Breast epithelium (tissue), 4 donors: Measurements from ENCODE around the gene SYVN1. TPM values are rescaled to one million over a fixed set of nuclear protein-coding genes. Genes with fewer than 3 reads are reported as not detected.
A peak's percentile ranks its signal among the peaks of the same experiment; 100 is the strongest.
"Not testable (repeated sequence)": the region's sequence is repeated elsewhere in the genome, so short reads cannot be mapped to it uniquely, and the experiment has no call there.

ENCODE experiments used
- DNase-seq, 2 donors: peaks; one replicate each; pipeline ENCODE4 v3.0.0-alpha.2; 2019; ENCODE audit warnings: low spot score in 2 of 2
- H3K27ac ChIP-seq, 2 donors: fragments of 200-600 bp; sonication (generic) in 1 of 2; one replicate each; pipeline ENCODE4 v1.5.1; 2016 to 2019; ENCODE audit warnings: mild to moderate bottlenecking in 1 of 2
- H3K27me3 ChIP-seq, 2 donors: fragments of 200-600 bp; sonication (generic) in 1 of 2; one replicate each; pipeline versions ENCODE4 v1.5.1 to v1.6.0; 2017 to 2019; ENCODE audit warnings: control low read depth in 1 of 2, mild to moderate bottlenecking in 1 of 2
- H3K36me3 ChIP-seq: fragments of 200-600 bp; one replicate; pipeline ENCODE4 v1.5.1; 2019
- H3K4me1 ChIP-seq, 2 donors: fragments of 200-600 bp; sonication (generic); one replicate each; pipeline ENCODE4 v1.5.1; 2016 to 2019; ENCODE audit warnings: control low read depth in 1 of 2
- H3K4me3 ChIP-seq, 3 donors: fragments of 200-600 bp; sonication (generic); 1 replicate in 2 of 3; 2 replicates in 1 of 3; pipeline ENCODE4 v1.5.1; 2016 to 2019; ENCODE audit warnings: mild to moderate bottlenecking in 3 of 3, moderate library complexity in 2 of 3
- H3K9me3 ChIP-seq, 2 donors: fragments of 200-600 bp; sonication (generic) in 1 of 2; one replicate each; pipeline ENCODE4 v1.5.1; 2016 to 2019; ENCODE audit warnings: control low read depth in 1 of 2
- POLR2A ChIP-seq: fragments of 450-650 bp; IDR thresholded peaks from one replicate; pipeline ENCODE4 v1.6.1; 2016; ENCODE audit warnings: antibody characterized with exemption, mild to moderate bottlenecking, moderate library complexity
- POLR2AphosphoS5 ChIP-seq, 3 donors: sonication (generic); formaldehyde crosslinking; IDR thresholded peaks; one replicate each; pipeline ENCODE4 v1.6.1; 2017; ENCODE audit warnings: antibody characterized with exemption in 3 of 3
- intact Hi-C: fragments of 100-400 bp; cut with DNase I; formaldehyde crosslinking; loops from one replicate; pipeline ENCODE4 v1.15.1; 2023; ENCODE audit warnings: low total_unique reads
- total RNA-seq, 3 donors: library from RNA; depleted of rRNA; stranded (reverse); fragments of >200 nt; gene quantifications; one replicate each; pipeline ENCODE4 v1.1.0, GENCODE V29; 2016
- TF ChIP-seq, protein P1 (sequence below), 3 donors: fragments of 450-650 bp; IDR thresholded peaks; one replicate each; pipeline ENCODE4 v1.5.1; 2016 to 2017; ENCODE audit warnings: antibody characterized with exemption in 3 of 3, mild to moderate bottlenecking in 3 of 3, moderate library complexity in 3 of 3

SYVN1 gene
- total RNA-seq, 3 donors from 2014 or later = 25.8 to 31.7 (median 27.2) TPM

GRCh38 chr11:65180877-65181568 lies 46.7 kb upstream of the SYVN1 start:
- Histone ChIP-seq H3K27me3 (no peaks in the 10 kb centered on the region), H3K4me1 (peaks cover 4 to 17% of the 10 kb centered on the region in 2 donors), H3K36me3 (no peaks in the 10 kb centered on the region), H3K4me3 (peak overlapping the region; percentile 90 to 97 (median 94)), H3K27ac (peak overlapping the region; percentile 96 to 98), H3K9me3 (no peaks in the 10 kb centered on the region)
- intact Hi-C loops = loop anchor here (10.0 kb wide), 1 partner anchor 56 kb away; the partner anchor contains the start of genes FAU and MRPL49
- TF ChIP-seq, protein P1, sequence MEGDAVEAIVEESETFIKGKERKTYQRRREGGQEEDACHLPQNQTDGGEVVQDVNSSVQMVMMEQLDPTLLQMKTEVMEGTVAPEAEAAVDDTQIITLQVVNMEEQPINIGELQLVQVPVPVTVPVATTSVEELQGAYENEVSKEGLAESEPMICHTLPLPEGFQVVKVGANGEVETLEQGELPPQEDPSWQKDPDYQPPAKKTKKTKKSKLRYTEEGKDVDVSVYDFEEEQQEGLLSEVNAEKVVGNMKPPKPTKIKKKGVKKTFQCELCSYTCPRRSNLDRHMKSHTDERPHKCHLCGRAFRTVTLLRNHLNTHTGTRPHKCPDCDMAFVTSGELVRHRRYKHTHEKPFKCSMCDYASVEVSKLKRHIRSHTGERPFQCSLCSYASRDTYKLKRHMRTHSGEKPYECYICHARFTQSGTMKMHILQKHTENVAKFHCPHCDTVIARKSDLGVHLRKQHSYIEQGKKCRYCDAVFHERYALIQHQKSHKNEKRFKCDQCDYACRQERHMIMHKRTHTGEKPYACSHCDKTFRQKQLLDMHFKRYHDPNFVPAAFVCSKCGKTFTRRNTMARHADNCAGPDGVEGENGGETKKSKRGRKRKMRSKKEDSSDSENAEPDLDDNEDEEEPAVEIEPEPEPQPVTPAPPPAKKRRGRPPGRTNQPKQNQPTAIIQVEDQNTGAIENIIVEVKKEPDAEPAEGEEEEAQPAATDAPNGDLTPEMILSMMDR (IDR thresholded peaks at IDR 0.05) = peak; percentile 15 to 53 (median 45)
- no peak for TF ChIP-seq POLR2A
- peak in 2 of 3 donors; percentile 13 to 21 for TF ChIP-seq POLR2AphosphoS5 (IDR thresholded peaks at IDR 0.05)
- DNase-seq = peak in 1 of 2 donors; percentile 65

- DNase-seq = peak in 1 of 2 donors; percentile 67
- H3K27ac ChIP-seq, H3K27me3 ChIP-seq, H3K4me1 ChIP-seq, intact Hi-C loops, H3K36me3 ChIP-seq, H3K4me3 ChIP-seq, H3K9me3 ChIP-seq: not testable (repeated sequence)
Measured at GRCh38 chr11:65174571-65175010, 40.3 kb upstream of the SYVN1 start.

- no peak for TF ChIP-seq POLR2A
- TF ChIP-seq, protein P1 (IDR thresholded peaks at IDR 0.05) = no peak
- no peak for TF ChIP-seq POLR2AphosphoS5 (IDR thresholded peaks at IDR 0.05)
- Histone ChIP-seq H3K27me3 (no peaks in the 10 kb centered on the region), H3K4me3 (no peak overlapping the region), H3K36me3 (no peaks in the 10 kb centered on the region), H3K9me3 (no peaks in the 10 kb centered on the region), H3K27ac (no peak overlapping the region), H3K4me1 (no peaks in the 10 kb centered on the region)
- intact Hi-C loops = no loop called here
- DNase-seq = no peak
Measured at GRCh38 chr11:65172600-65172999, 38.3 kb upstream of the SYVN1 start.

DNA sequence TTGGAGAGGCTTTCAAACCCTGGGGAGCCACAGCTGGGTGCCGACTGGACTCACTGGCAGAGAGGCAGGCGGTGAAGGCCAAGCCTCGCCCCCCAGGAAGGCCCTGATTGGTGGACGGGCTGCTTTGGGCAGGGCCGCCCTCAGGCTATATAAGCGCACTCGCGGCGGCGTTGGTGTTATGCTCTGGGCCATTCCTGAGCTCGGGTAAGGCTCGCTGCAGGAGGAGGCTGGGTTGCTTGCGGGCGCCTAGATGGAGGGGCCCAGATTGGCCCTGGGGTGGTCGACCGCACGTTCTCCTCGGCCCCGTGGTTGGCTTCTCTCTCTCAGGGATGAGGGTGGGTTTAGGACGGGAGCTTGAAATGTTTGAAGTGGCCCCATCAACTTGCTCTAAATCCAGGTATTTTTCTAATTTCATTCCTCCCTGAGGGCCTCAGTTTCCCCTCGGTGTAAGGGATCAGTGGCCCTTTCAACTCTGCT lies 35.8 kb upstream of the SYVN1 start, which contains the start of gene SPDYC:
TSS of gene SPDYC (plus strand) at position 176 of the 477 bp plus-strand sequence. CDS start 1,125 bp downstream, outside the sequence.
- no peaks in the 10 kb centered on the region for H3K27me3 ChIP-seq
- TF ChIP-seq POLR2A (no peak), POLR2AphosphoS5 (IDR thresholded peaks at IDR 0.05) (no peak)
- TF ChIP-seq, protein P1 (IDR thresholded peaks at IDR 0.05) = no peak
- no peak for DNase-seq
- no peaks in the 10 kb centered on the region for H3K4me1 ChIP-seq
- no peak within 1 kb of the TSS for H3K27ac ChIP-seq
- intact Hi-C loops = no loop called here
- no peaks in the 10 kb centered on the region for H3K36me3 ChIP-seq
- no peaks in the 10 kb centered on the region for H3K9me3 ChIP-seq
- H3K4me3 ChIP-seq = no peak within 1 kb of the TSS

GRCh38 chr11:65169164-65169641 lies 34.9 kb upstream of the SYVN1 start:
- H3K27me3 ChIP-seq = no peaks in the 10 kb centered on the region
- H3K27ac ChIP-seq = no peak overlapping the region
- H3K9me3 ChIP-seq = no peaks in the 10 kb centered on the region
- no peaks in the 10 kb centered on the region for H3K36me3 ChIP-seq
- no peak for DNase-seq
- H3K4me3 ChIP-seq = no peak overlapping the region
- intact Hi-C loops = no loop called here
- TF ChIP-seq, protein P1 (IDR thresholded peaks at IDR 0.05) = no peak
- TF ChIP-seq POLR2A = no peak
- TF ChIP-seq POLR2AphosphoS5 (IDR thresholded peaks at IDR 0.05) = no peak
- H3K4me1 ChIP-seq = no peaks in the 10 kb centered on the region
